ENCODE data around the gene MLYCD. TPM values are rescaled to one million over a fixed set of nuclear protein-coding genes. Genes with fewer than 3 reads are reported as not detected.

The MLYCD gene
- total RNA-seq, 1 donor = 5.1 TPM

DNA sequence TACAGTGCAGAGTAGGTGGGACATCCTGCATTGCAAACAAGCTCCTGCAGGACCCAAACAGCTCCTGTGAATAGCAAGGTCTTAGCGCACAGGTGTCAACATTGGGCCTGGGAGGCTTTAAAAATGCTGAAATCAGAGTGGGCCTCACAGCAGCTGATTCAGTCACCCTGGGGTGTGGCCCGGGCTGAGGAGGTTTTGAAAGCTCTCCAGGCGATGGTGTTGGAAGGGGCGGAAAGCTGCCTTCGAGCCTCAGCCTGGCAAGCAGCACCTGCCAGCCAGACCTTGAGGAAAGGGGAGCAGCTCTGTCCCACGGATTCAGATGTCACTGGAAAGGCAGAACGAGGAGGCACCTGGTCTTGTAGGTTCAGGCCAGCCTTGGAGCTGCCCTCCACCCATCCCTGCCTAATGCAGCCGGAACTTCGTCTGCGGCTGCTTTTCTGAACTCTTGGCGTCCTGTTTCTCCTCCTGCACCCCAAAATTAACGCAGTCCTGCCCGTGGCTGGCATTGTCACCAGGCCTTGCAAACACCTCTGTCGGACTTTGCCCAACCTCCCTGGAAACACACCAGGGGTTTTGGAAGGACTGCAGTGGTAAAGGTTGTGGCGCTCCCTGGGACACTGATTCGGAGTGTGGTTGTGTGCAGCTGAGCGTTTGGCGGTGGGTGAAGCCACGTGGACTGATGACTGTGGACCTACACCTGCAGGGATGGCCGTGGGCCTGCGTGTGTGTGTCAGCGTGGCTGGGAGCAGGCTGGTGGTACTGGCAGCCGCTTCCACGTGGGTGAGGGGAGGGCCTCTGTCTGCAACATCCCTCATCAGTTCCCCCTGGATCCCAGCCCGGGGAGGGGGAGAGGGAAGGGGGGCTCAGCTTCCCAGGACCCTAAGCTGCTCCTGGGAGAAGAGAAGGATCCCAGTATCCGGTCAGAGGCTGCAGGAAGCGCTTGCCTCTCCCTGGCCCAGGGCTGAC is 72.5 kb downstream of the MLYCD start:
- no peak for TF ChIP-seq CTCF (IDR thresholded peaks at IDR 0.05; ENCODE audit: extremely low read depth, low read depth, low read length)
- no peaks in the 10 kb centered on the region for H3K79me2 ChIP-seq (ENCODE audit: insufficient read depth, low read length)
- no peaks in the 10 kb centered on the region for H4K20me1 ChIP-seq (ENCODE audit: insufficient read depth, low read length)
- no peak overlapping the region for H3K4me3 ChIP-seq (ENCODE audit: insufficient read depth, low read length)
- H3K9me3 ChIP-seq (ENCODE audit: low read depth, low read length) = no peaks in the 10 kb centered on the region
- no peak overlapping the region for H3K4me2 ChIP-seq (ENCODE audit: insufficient read depth, low read length)
- H2AFZ ChIP-seq (ENCODE audit: low read length) = no peak overlapping the region
- peaks cover 7% of the 10 kb centered on the region for H3K27me3 ChIP-seq (ENCODE audit: insufficient read depth, low read length)
- H3K4me1 ChIP-seq (ENCODE audit: insufficient read depth, low read length) = no peaks in the 10 kb centered on the region
- no peak overlapping the region for H3K27ac ChIP-seq (ENCODE audit: low read depth, low read length)
- no peaks in the 10 kb centered on the region for H3K36me3 ChIP-seq (ENCODE audit: insufficient read depth, low read length)
- DNase-seq (ENCODE audit: insufficient read length, low spot score, missing footprints) = peak; percentile 87

DNA sequence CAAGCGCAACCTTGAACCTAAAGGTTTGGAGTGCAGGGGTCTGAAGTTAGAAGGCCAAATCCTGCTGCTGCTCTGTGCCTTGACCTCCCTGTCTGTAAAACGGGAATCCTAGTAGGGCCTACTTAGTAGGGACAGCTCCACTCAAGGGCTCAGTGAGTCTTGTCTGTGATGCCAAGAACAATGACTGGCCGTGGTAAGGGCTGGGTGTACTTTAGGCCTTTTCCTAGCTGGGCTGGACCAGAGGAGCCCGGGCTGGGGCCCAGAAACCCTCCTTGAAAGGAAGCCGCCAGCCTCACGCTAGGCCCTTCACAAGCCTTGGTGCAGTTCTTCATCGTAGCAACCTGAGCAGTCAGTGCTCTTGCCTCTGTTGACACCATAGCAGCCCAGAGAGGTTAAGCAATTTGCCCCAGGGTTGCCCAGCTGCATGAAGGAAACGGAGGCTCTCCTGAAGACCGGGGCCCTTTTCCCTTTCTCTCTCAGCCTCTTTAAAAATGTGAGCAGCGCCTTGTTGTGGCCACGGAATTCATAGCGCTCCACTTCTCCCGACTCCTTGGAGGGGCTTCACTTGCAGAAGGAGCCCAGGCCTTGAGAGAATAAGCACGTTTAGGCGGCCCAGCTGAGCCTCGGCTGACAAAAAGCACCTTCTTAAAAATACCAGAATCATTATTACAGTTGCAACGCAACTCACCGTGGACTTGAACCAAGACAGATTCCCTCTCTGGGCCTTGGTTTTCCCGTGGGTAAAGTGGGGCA is 73.5 kb downstream of the MLYCD start:
- no peaks in the 10 kb centered on the region for H3K36me3 ChIP-seq (ENCODE audit: insufficient read depth, low read length)
- no peaks in the 10 kb centered on the region for H3K4me1 ChIP-seq (ENCODE audit: insufficient read depth, low read length)
- peak; percentile 85 for DNase-seq (ENCODE audit: insufficient read length, low spot score, missing footprints)
- no peak overlapping the region for H3K4me3 ChIP-seq (ENCODE audit: insufficient read depth, low read length)
- peaks cover 9% of the 10 kb centered on the region for H3K27me3 ChIP-seq (ENCODE audit: insufficient read depth, low read length)
- H3K4me2 ChIP-seq (ENCODE audit: insufficient read depth, low read length) = no peak overlapping the region
- no peak overlapping the region for H2AFZ ChIP-seq (ENCODE audit: low read length)
- H4K20me1 ChIP-seq (ENCODE audit: insufficient read depth, low read length) = no peaks in the 10 kb centered on the region
- no peaks in the 10 kb centered on the region for H3K9me3 ChIP-seq (ENCODE audit: low read depth, low read length)
- no peak for TF ChIP-seq CTCF (IDR thresholded peaks at IDR 0.05; ENCODE audit: extremely low read depth, low read depth, low read length)
- no peak overlapping the region for H3K27ac ChIP-seq (ENCODE audit: low read depth, low read length)
- no peaks in the 10 kb centered on the region for H3K79me2 ChIP-seq (ENCODE audit: insufficient read depth, low read length)

GRCh38 chr16:83973077-83973476 is 74.2 kb downstream of the MLYCD start:
- Histone ChIP-seq H3K4me2 (ENCODE audit: insufficient read depth, low read length) (no peak overlapping the region), H3K4me3 (ENCODE audit: insufficient read depth, low read length) (no peak overlapping the region), H3K9me3 (ENCODE audit: low read depth, low read length) (no peaks in the 10 kb centered on the region), H3K27me3 (ENCODE audit: insufficient read depth, low read length) (peaks cover 9% of the 10 kb centered on the region), H3K36me3 (ENCODE audit: insufficient read depth, low read length) (no peaks in the 10 kb centered on the region), H3K79me2 (ENCODE audit: insufficient read depth, low read length) (no peaks in the 10 kb centered on the region), H2AFZ (ENCODE audit: low read length) (no peak overlapping the region), H4K20me1 (ENCODE audit: insufficient read depth, low read length) (no peaks in the 10 kb centered on the region), H3K4me1 (ENCODE audit: insufficient read depth, low read length) (no peaks in the 10 kb centered on the region), H3K27ac (ENCODE audit: low read depth, low read length) (no peak overlapping the region)
- peak; percentile 77 for DNase-seq (ENCODE audit: insufficient read length, low spot score, missing footprints)
- no peak for TF ChIP-seq CTCF (IDR thresholded peaks at IDR 0.05; ENCODE audit: extremely low read depth, low read depth, low read length)
